NB4 (cell line): ENCODE measurements around the gene DLK1.

Experiments
- MAX ChIP-seq: IDR thresholded peaks from 2 replicates; pipeline ENCODE4 v1.6.1; 2011; ENCODE audit warnings: low read depth, low read length
- MYC ChIP-seq: IDR thresholded peaks from 2 replicates; pipeline ENCODE4 v1.6.1; 2011; ENCODE audit warnings: low read depth, low read length
- POLR2A ChIP-seq: IDR thresholded peaks from 2 replicates; pipeline ENCODE4 v1.6.1; 2011; ENCODE audit warnings: mild to moderate bottlenecking; ENCODE audit not compliant: insufficient read length; ENCODE audit errors: extremely low read depth
- TF ChIP-seq, protein P1 (sequence below): IDR thresholded peaks from one replicate; pipeline ENCODE4 v1.5.1; 2012; ENCODE audit warnings: low read depth, low read length

DNA sequence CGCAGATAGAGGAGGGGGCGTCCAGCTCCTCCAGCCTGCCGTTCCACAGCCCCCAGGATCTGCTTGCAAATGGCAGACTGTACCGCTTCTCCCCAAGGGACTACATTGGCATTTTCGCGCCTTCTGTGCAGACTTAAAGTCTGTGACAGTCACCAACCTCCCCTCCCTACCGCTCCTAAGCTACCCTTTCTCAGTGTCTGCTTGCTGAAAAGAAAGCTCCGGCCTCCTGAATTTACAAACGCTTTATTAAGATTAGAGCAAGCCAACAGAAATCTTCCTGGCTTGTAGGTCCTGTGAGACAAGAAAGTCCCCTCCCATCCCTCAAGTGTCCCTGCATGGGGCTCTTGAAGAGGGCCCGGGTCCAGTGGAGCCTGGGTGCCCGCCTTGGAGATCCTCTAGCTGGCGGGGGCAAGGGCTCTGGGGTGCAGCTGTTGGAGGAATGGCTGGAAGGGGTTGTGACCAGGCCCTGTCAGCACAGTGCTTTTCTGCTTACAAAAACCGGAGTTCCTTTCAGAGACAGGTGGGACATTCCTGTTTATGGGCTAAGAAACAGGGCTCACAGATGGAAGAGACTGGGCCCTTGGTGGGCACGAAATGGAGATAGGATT, 2.8 kb upstream of the DLK1 start:
- TF ChIP-seq, protein P1, sequence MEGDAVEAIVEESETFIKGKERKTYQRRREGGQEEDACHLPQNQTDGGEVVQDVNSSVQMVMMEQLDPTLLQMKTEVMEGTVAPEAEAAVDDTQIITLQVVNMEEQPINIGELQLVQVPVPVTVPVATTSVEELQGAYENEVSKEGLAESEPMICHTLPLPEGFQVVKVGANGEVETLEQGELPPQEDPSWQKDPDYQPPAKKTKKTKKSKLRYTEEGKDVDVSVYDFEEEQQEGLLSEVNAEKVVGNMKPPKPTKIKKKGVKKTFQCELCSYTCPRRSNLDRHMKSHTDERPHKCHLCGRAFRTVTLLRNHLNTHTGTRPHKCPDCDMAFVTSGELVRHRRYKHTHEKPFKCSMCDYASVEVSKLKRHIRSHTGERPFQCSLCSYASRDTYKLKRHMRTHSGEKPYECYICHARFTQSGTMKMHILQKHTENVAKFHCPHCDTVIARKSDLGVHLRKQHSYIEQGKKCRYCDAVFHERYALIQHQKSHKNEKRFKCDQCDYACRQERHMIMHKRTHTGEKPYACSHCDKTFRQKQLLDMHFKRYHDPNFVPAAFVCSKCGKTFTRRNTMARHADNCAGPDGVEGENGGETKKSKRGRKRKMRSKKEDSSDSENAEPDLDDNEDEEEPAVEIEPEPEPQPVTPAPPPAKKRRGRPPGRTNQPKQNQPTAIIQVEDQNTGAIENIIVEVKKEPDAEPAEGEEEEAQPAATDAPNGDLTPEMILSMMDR = no peak
- TF ChIP-seq POLR2A (no peak), MYC (no peak), MAX (no peak)
